Karpas-422 (cell line): ENCODE measurements around the gene PEX16. TPM values are rescaled to one million over a fixed set of nuclear protein-coding genes. Genes with fewer than 3 reads are reported as not detected.

Source experiments
- DNase-seq: peaks from one replicate; pipeline ENCODE4 v3.0.0-alpha.2; 2015
- H2AFZ ChIP-seq: fragments of 200-600 bp; sonication (generic); 2 replicates; pipeline ENCODE4 v1.6.1; 2014; ENCODE audit warnings: antibody characterized with exemption, low read length, mixed read lengths
- H3K27ac ChIP-seq: fragments of 200-600 bp; sonication (generic); 2 replicates; pipeline ENCODE4 v1.5.1; 2014; ENCODE audit warnings: mild to moderate bottlenecking, low read length, moderate library complexity
- H3K27me3 ChIP-seq: fragments of 200-600 bp; sonication (generic); 2 replicates; pipeline ENCODE4 v1.6.1; 2014; ENCODE audit warnings: low read length, mixed read lengths
- H3K36me3 ChIP-seq: fragments of 200-600 bp; sonication (generic); 2 replicates; pipeline ENCODE4 v1.6.1; 2014; ENCODE audit warnings: low read length, mixed read lengths; ENCODE audit not compliant: insufficient read depth
- H3K4me1 ChIP-seq: fragments of 200-600 bp; sonication (generic); 2 replicates; pipeline ENCODE4 v1.6.1; 2014; ENCODE audit warnings: mild to moderate bottlenecking, low read length, mixed read lengths
- H3K4me2 ChIP-seq: fragments of 200-600 bp; sonication (generic); 2 replicates; pipeline ENCODE4 v1.6.1; 2014; ENCODE audit warnings: low read length, low read depth, mild to moderate bottlenecking; ENCODE audit not compliant: poor library complexity, severe bottlenecking
- H3K4me3 ChIP-seq: fragments of 200-600 bp; sonication (generic); 2 replicates; pipeline ENCODE4 v1.5.1; 2014; ENCODE audit warnings: mild to moderate bottlenecking, antibody characterized with exemption, low read length, mixed read lengths
- H3K79me2 ChIP-seq: fragments of 200-600 bp; sonication (generic); 2 replicates; pipeline ENCODE4 v1.6.1; 2014; ENCODE audit warnings: mild to moderate bottlenecking, low read length, mixed read lengths
- H3K9ac ChIP-seq: fragments of 200-600 bp; sonication (generic); 2 replicates; pipeline ENCODE4 v1.6.0; 2014; ENCODE audit warnings: low read length
- H3K9me2 ChIP-seq: fragments of 200-600 bp; sonication (generic), shearing (Covaris generic); replicated peaks from 2 replicates; pipeline ENCODE4 v1.6.0; 2014; ENCODE audit warnings: mild to moderate bottlenecking, low read length, moderate library complexity; ENCODE audit not compliant: insufficient read depth
- H3K9me3 ChIP-seq: fragments of 300-700, 200-600 bp; sonication (generic); 2 replicates; pipeline ENCODE4 v1.6.1; 2014; ENCODE audit warnings: low read length, mixed read lengths
- H4K20me1 ChIP-seq: fragments of 200-600 bp; sonication (generic); 2 replicates; pipeline ENCODE4 v1.6.1; 2014; ENCODE audit warnings: mild to moderate bottlenecking, antibody characterized with exemption, low read length, low read depth; ENCODE audit not compliant: insufficient read depth
- total RNA-seq: library from RNA; depleted of rRNA; stranded (reverse); fragments of >200 nt; shearing (Covaris generic); gene quantifications from 2 replicates; pipeline ENCODE4 v1.2.3, GENCODE V29; 2014; ENCODE audit warnings: low replicate concordance

Gene PEX16
- total RNA-seq, 1 experiment from 2014 or later: 89.3 TPM

GRCh38 chr11:45933846-45934579, 16.3 kb upstream of the PEX16 start:
- Histone ChIP-seq H4K20me1 (peaks cover 4% of the 10 kb centered on the region; the same call in 1 of the 2 replicates), H3K9ac (peak overlapping the region; percentile 60), H3K4me1 (peaks cover 91% of the 10 kb centered on the region)

GRCh38 chr11:45933131-45933831, 15.6 kb upstream of the PEX16 start:
- H3K9me3 ChIP-seq: no peaks in the 10 kb centered on the region
- H3K36me3 ChIP-seq: peaks cover 20% of the 10 kb centered on the region
- peak overlapping the region; percentile 60 for H3K9ac ChIP-seq
- H2AFZ ChIP-seq: no peak overlapping the region
- peak; percentile 83 for DNase-seq
- H3K4me2 ChIP-seq: peak overlapping the region; percentile 75
- peaks cover 87% of the 10 kb centered on the region for H3K4me1 ChIP-seq
- peak overlapping the region; percentile 46 for H3K4me3 ChIP-seq
- peaks cover 8% of the 10 kb centered on the region for H4K20me1 ChIP-seq
- H3K27ac ChIP-seq: peak overlapping the region; percentile 92
- H3K79me2 ChIP-seq: no peaks in the 10 kb centered on the region
- H3K9me2 ChIP-seq: no peaks in the 10 kb centered on the region
- no peaks in the 10 kb centered on the region for H3K27me3 ChIP-seq

More at GRCh38 chr11:45933846-45934579, 16.3 kb upstream of the PEX16 start:
- Histone ChIP-seq H3K4me3 (peak overlapping the region; percentile 46), H3K36me3 (peaks cover 20% of the 10 kb centered on the region), H3K27ac (peak overlapping the region; percentile 92), H3K79me2 (no peaks in the 10 kb centered on the region), H2AFZ (no peak overlapping the region), H3K27me3 (no peaks in the 10 kb centered on the region), H3K9me3 (no peaks in the 10 kb centered on the region), H3K9me2 (no peaks in the 10 kb centered on the region), H3K4me2 (peak overlapping the region; percentile 75)
- no peak for DNase-seq

- no peaks in the 10 kb centered on the region for H3K9me3 ChIP-seq
- no peaks in the 10 kb centered on the region for H3K27me3 ChIP-seq
- peaks cover 82% of the 10 kb centered on the region for H3K4me1 ChIP-seq
- H3K36me3 ChIP-seq: peaks cover 16% of the 10 kb centered on the region
- H4K20me1 ChIP-seq: peaks cover 8% of the 10 kb centered on the region
- peak overlapping the region; percentile 23; the same call in 1 of the 2 replicates for H3K4me3 ChIP-seq
- peak overlapping the region; percentile 60 for H3K9ac ChIP-seq
- no peaks in the 10 kb centered on the region for H3K79me2 ChIP-seq
- H3K27ac ChIP-seq: peak overlapping the region; percentile 92
- H2AFZ ChIP-seq: no peak overlapping the region
- H3K4me2 ChIP-seq: peak overlapping the region; percentile 75
- no peak for DNase-seq
- no peaks in the 10 kb centered on the region for H3K9me2 ChIP-seq
Measured at GRCh38 chr11:45932217-45932616, 14.5 kb upstream of the PEX16 start.

- H3K27ac ChIP-seq: peak overlapping the region; percentile 92
- no peaks in the 10 kb centered on the region for H3K27me3 ChIP-seq
- no peak overlapping the region for H2AFZ ChIP-seq
- DNase-seq: no peak
- no peaks in the 10 kb centered on the region for H3K79me2 ChIP-seq
- H3K4me2 ChIP-seq: peak overlapping the region; percentile 75
- no peaks in the 10 kb centered on the region for H3K9me3 ChIP-seq
- H3K36me3 ChIP-seq: peaks cover 15% of the 10 kb centered on the region
- peak overlapping the region; percentile 23; the same call in 1 of the 2 replicates for H3K4me3 ChIP-seq
- peaks cover 81% of the 10 kb centered on the region for H3K4me1 ChIP-seq
- peak overlapping the region; percentile 60 for H3K9ac ChIP-seq
- peaks cover 8% of the 10 kb centered on the region for H4K20me1 ChIP-seq
- H3K9me2 ChIP-seq: no peaks in the 10 kb centered on the region
Measured at GRCh38 chr11:45931739-45932138, 14.1 kb upstream of the PEX16 start.

- peak; percentile 58 for DNase-seq
- Histone ChIP-seq H3K79me2 (no peaks in the 10 kb centered on the region), H3K9me2 (no peaks in the 10 kb centered on the region), H3K4me3 (peak overlapping the region; percentile 39; the same call in 1 of the 2 replicates), H3K36me3 (peaks cover 10% of the 10 kb centered on the region), H4K20me1 (peaks cover 8% of the 10 kb centered on the region), H3K27me3 (no peaks in the 10 kb centered on the region), H2AFZ (no peak overlapping the region), H3K27ac (peak overlapping the region; percentile 92), H3K9ac (peak overlapping the region; percentile 60), H3K9me3 (no peaks in the 10 kb centered on the region), H3K4me2 (peak overlapping the region; percentile 75), H3K4me1 (peaks cover 74% of the 10 kb centered on the region)
Measured at GRCh38 chr11:45930951-45931570, 13.4 kb upstream of the PEX16 start.

- Histone ChIP-seq H3K79me2 (no peaks in the 10 kb centered on the region), H3K36me3 (peaks cover 7% of the 10 kb centered on the region), H3K4me2 (peak overlapping the region; percentile 75)
Measured at GRCh38 chr11:45930031-45930794, 12.5 kb upstream of the PEX16 start.

GRCh38 chr11:45929486-45930030, 11.9 kb upstream of the PEX16 start:
- no peaks in the 10 kb centered on the region for H3K79me2 ChIP-seq

More at GRCh38 chr11:45930031-45930794, 12.5 kb upstream of the PEX16 start:
- peaks cover 8% of the 10 kb centered on the region for H4K20me1 ChIP-seq
- H3K9me3 ChIP-seq: no peaks in the 10 kb centered on the region
- no peaks in the 10 kb centered on the region for H3K27me3 ChIP-seq
- peak overlapping the region; percentile 60 for H3K9ac ChIP-seq
- peak overlapping the region; percentile 58 for H3K4me3 ChIP-seq
- H3K9me2 ChIP-seq: no peaks in the 10 kb centered on the region
- peaks cover 66% of the 10 kb centered on the region for H3K4me1 ChIP-seq
- peak; percentile 97 for DNase-seq
- peak overlapping the region; percentile 92 for H3K27ac ChIP-seq
- no peak overlapping the region for H2AFZ ChIP-seq

More at GRCh38 chr11:45929486-45930030, 11.9 kb upstream of the PEX16 start:
- Histone ChIP-seq H3K4me1 (peaks cover 59% of the 10 kb centered on the region), H3K4me2 (peak overlapping the region; percentile 75), H3K27me3 (no peaks in the 10 kb centered on the region), H3K36me3 (0 out of 2 replicates have a peak, but pooled peaks cover under 1% of the 10 kb centered on the region), H4K20me1 (peaks cover 8% of the 10 kb centered on the region), H2AFZ (no peak overlapping the region), H3K9me3 (no peaks in the 10 kb centered on the region), H3K27ac (peak overlapping the region; percentile 92), H3K4me3 (peak overlapping the region; percentile 58), H3K9me2 (no peaks in the 10 kb centered on the region), H3K9ac (peak overlapping the region; percentile 56)
- DNase-seq: no peak
